GM15510 (cell line): ENCODE data around the gene AATK.

Source experiments
- POLR2A ChIP-seq: IDR thresholded peaks from 3 replicates; pipeline ENCODE4 v1.6.1; 2011; ENCODE audit warnings: borderline replicate concordance; ENCODE audit not compliant: insufficient read length; ENCODE audit errors: extremely low read depth

Gene AATK

DNA sequence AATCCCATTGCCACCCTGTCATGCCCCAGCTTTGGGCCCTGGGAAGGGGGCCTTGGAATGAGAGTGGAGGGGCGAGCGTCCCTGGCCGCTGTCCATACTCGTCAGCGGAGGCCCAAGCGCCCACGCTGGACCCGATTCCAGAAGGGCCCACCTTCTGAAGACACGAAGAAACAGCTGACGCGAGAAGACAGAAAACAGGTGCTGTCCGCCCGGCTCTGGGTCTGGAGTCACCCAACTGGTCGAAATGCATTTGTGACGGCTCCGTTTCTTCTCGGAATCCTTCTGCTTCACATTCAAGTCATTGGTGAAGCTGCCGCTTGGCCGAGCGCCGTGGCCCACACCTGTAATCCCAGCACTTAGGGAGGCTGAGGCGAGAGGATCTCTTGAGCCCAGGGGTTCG is 53.6 kb downstream of the AATK start:
- no peak for TF ChIP-seq POLR2A

DNA sequence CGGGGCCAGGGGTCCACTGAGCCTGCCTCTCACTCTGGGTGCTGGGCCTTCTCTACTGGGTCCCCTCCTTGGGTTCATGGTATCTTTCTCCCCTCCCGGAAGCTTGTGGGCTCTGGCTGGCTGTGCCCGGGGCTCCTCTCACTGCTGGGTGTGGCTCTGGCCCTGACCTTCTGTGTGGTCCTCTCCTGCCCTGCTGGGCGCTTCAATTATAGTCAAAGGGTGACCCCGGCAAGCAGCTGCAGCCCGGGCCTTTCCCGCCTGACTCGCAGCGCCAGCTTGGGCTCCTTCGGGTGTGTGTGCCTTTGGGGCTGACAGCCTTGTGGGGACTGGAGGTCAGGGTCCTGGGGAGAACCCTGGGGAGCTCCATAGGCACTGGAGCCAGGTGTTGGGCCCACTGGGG is 55.0 kb downstream of the AATK start:
- TF ChIP-seq POLR2A = no peak

DNA sequence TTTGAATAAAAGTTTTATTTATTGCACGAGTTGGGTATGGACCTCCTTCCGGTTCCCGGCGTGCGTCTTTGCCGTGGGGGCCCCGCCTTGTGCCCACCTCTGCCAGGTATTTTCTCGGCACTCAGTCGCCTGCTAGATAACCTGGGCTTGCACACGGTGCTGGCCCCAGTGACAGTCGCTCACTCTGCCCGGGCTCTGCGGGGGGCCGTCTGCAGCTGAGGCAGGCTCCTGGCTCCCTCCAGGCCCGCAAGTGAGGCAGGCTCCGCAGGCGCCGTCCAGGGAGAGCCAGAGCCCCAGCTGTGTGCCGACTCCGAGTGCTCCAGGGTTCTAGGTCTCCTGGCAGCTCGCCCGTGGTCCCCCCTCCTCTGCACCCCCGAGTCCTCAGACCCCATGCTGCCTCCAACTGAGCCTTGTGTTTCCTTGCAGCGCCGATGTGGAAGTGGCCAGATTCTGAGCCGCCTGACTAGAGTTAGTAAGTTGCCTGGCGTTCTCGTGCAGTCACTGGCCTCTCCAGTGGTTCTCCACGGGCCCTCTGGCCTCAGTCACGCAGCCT is 55.5 kb downstream of the AATK start:
- no peak for TF ChIP-seq POLR2A

DNA sequence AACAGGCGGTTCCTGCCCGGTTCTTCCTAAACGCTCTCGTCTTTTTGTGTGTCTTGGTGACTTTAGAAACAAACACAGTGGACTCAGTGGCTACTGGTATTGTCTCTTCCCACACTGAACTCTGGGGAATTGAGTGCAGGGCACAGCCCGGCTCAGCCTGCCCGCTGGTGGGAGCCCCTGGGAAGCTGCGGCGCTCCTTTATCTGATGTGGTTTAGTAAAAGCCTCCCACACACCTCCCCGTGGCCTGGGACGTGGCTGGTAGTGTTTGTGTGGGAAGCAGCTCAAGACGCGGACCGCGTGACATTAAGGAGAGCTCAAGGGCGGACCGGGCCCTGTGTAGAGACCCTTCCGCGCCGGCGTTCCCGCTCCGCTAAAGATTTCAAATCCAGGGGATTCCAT is 56.1 kb downstream of the AATK start:
- no peak for TF ChIP-seq POLR2A

DNA sequence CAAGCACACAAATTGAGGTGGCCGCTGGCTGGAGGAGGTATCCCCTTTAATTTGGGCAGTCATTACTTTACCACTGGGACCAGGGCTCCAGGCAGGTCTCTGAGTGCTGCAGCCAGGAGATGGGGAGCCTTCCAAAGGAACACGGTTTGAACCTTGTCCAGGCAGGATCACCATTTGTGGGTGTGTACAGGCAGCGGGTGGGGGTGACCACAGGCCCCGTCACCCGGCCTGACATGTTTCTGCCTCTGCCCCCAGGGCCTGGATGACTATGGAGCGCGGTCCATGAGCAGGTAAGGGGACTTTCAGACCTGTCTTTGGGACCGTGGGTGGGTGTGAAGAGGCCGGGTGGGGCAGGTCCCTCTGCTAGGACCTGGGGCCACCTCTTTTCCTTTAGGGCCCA is 57.8 kb downstream of the AATK start:
- no peak for TF ChIP-seq POLR2A

DNA sequence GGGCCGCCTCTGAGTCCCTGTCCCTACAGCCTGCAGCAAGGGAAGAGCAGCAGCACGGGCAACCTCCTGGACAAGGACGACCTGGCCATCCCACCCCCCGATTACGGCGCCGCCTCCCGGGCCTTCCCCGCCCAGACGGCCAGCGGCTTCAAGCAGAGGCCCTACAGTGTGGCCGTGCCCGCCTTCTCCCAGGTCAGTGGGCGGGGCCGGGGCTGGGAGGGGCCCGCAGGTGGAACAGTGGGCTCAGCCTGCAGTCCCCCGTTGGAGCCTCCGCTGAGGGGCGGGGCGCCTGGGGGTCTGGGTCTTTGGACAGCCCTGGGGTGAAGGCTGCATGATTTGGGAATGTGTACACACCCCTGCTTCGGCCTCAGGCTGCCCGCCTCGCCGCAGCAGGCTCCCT is 59.3 kb downstream of the AATK start:
- TF ChIP-seq POLR2A = no peak

DNA sequence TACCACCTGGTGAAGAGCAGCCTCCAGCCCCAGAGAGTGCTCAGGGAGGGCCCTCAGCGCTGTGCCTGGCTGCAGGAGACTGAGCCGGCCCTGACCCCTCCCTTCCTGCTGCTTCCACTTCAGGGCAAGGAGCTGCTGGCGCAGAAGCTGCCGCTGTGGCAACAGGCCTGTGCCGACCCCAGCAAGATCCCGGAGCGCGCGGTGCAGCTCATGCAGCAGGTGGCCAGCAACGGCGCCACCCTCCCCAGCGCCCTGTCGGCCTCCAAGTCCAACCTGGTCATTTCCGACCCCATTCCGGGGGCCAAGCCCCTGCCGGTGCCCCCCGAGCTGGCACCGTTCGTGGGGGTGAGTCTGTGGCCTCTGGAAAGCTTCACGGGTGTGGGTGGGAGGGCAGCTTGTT is 62.6 kb downstream of the AATK start:
- TF ChIP-seq POLR2A = no peak

DNA sequence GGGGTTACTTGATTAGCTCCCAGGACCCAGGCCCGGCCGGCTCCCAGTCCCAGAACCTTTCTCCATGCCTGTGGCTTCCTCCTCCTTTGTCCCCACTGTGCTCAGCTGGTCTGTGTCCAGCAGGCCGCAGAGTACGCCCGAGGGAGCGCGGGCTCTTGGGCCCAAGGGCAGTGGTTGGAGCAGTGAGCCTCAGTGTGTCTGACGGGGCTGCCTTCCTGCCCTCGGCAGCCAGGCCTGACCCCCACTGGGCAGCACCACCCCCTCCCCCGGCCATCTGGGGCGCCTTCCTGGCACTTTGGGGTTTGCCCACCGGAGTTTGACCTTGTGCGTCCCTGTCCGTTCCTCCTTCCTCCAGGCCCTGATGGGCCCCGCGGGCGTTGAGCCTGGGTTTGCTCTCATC is 63.2 kb downstream of the AATK start:
- no peak for TF ChIP-seq POLR2A

DNA sequence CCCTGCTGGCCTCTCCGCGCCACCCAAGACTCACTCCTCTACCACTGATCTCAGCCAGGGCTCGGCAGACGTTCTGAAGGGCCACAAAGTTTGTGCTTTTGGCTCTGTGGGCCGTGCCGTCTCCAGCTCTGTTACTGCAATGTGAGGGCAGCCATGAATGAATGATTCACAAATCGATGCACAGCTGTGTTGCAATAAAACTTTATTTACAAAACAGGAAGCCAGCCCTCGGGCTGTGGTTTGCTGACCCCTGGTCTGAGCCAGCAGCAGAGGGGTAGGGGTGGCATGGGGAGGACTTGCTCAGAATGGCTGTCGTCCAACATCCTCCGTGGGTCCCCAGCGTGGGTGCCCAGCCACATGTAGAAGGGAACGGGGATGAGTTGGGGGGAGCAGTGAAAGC is 63.7 kb downstream of the AATK start:
- no peak for TF ChIP-seq POLR2A

DNA sequence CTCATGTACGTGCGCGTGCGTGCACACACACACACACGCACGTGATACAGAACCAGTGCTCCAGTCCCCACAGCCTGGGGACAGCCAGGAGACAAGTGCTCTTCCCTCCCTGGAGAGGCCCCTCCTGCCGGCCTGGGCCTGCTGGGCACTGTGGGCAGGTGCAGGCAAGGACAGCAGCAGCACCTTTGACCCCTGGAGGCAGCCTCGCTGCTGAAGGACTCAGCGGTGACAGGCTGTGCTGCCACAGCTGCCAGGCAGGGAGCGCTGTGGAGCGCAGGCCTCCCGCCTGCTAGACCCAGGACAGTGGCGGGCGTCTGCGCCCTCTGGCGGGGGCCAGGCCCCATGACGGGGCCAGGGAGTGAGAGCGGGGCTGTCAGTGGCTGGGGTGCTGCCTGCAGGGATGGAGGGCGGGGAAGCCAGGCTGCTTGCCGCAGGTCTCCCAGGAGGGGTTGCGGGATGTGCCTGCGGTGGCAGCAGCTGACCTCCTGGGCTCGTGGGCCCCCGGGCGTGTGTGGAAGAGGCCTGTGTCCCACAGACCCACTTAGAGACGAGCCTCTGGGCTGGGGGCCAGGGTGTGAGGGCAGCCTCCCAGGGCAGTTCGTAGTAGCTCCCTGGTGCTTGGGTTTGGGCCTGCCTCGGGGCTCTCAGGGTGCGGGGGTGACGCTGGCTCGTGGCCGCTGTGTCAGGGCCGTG is 64.3 kb downstream of the AATK start:
- no peak for TF ChIP-seq POLR2A

DNA sequence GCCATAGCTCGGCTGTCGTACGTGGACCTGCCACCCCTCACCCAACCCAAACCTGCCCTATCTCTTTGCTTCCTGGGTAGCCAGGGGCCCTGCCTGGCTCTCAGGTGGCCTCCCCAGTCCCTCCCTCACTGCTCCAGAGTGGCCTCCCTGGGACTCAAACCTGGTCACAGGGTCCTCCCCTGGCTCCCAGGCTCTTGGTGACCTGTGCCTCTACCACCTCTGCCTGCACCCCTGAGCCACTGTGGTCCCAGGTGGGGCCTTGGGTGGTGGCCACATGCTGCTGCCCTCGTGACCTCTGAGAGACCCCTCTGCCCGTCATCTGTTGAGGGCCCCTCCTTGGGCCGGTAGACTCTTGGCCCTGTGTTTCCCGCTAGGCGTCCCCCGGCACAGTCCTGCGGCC is 65.4 kb downstream of the AATK start:
- TF ChIP-seq POLR2A = no peak

DNA sequence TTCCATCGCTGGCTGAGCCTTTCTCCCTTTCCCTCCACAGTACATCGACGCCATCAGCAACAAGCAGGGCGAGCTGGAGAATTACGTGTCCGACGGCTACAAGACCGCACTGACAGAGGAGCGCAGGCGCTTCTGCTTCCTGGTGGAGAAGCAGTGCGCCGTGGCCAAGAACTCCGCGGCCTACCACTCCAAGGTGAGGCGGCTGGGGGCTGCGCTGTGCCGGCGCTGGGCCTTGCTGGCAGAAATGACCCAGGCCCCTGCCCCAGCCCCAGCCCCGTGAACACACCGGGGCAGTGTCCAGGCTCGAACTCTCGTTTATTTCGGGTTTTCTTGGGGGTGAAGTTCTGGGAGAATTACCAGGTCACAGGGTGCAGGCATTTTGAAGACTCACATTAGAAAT is 66.1 kb downstream of the AATK start:
- TF ChIP-seq POLR2A = no peak

DNA sequence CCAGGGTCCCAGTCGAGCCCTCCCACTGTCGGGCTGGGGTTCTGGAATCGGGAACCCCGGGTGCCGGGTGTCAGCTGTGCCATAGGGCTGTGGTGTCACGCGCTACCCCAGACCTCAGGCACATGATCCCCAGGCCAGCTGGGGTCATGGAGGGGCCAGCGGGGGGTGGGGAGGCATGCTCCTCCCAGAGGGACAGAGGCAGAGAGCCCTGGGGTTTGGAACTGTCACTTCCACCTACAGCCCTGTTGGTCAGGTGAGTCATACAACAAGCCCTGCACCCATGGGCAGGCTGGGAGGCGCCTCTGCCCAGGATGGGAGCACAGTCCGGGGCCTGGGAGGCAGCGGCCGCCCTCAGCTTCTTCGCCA is 68.1 kb downstream of the AATK start:
- TF ChIP-seq POLR2A = no peak

DNA sequence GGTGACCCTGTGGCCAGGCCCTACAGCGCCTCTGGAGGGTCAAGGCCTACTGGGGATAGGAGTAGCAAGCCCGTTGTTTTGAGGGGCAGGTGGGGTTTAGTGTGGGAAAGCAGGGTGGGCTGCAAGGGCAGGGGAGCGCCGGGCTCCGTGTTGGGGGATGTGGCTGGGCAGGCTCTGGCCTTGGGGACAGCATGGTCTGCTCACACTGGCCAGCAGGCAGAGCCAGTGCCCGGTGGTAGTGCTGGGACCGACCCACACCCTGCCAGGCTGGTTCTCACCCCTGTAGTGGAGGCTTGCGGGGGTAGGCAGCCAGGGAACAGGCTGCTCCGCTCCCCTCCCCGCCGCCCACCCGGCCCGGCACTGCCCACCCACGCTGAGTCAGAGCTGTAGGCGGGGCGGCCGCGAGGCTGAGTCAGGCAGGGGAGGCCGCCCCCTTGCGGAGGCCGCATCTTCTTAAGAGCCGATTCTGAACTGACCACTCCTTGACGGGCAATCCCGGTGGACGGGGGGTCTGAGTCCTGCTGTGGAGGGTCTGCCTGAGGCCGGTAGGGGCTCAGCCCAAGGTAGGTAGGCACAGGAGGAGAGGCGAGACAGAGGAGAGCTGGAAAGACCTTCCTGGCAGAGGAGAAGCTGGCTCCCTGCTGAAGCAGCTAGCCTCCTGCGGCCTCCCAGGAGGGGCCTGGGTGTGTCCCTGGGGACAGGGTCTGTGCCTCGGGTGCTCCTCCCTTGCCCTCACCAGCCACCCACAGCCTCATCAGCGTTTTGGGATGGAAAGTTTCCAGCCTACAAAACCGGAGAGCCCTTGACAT is 68.7 kb downstream of the AATK start:
- TF ChIP-seq POLR2A = no peak

DNA sequence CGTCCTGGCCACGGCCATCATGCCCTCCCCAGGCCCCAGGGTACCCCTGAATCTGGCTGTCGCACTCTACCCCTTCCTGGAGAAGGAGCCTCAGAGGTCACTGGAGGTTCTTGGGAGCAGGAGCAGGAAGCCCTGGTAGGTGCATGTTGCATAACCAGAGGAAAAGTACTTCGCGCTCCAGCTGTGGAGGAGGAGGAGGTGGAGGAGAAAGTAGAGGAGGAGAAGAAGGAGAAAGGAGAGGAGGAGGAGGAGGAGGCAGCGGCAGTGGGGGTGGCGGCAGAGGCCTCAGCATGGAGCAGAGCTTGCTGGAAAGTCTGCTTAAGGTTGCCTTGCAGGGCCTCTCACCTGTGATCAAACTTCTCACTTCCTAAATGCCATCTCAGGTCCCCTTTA is 69.3 kb downstream of the AATK start:
- no peak for TF ChIP-seq POLR2A

DNA sequence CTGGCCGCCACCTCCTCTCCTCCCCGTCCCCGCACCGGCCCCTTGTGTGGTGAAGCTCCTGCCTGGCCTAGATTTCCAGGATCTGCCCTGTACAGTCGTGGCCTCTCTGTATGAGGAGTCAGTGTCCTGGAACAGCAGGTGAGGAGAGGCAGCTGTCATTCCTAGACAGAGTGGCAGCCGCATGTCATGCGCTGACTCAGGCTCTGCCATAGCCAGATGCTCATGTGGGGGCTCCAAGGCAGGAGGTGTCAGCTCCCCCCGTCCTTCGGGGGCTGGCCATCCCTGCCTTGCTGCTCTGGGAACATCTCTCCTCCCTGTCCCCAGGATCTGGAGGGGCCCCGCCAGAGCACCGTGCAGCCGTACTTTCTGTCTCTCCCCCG is 70.6 kb downstream of the AATK start:
- no peak for TF ChIP-seq POLR2A
